MV-4-11 (cell line): Measurements from ENCODE around the gene SSC4D.
"Not testable (repeated sequence)": the region's sequence is repeated elsewhere in the genome, so short reads cannot be mapped to it uniquely, and the experiment has no call there.

ENCODE experiments used
- DNase-seq: peaks from one replicate; lab custom pipeline; 2025; lab: John Stamatoyannopoulos, UW

SSC4D gene

GRCh38 chr7:76421097-76421496, 11.6 kb upstream of the SSC4D start:
- DNase-seq: peak; percentile 9

GRCh38 chr7:76417654-76418310, 8.3 kb upstream of the SSC4D start:
- DNase-seq: not testable (repeated sequence)

GRCh38 chr7:76412249-76412648, 2.8 kb upstream of the SSC4D start:
- DNase-seq: no peak

GRCh38 chr7:76411626-76412025, 2.1 kb upstream of the SSC4D start:
- peak; percentile 45 for DNase-seq

- DNase-seq: no peak
Observed at GRCh38 chr7:76408121-76408560, 1.4 kb downstream of the SSC4D start.

- DNase-seq: no peak
Observed at GRCh38 chr7:76407718-76408117, 1.8 kb downstream of the SSC4D start.

GRCh38 chr7:76405738-76406137, 3.8 kb downstream of the SSC4D start:
- DNase-seq: no peak

GRCh38 chr7:76403780-76404494, 5.6 kb downstream of the SSC4D start:
- DNase-seq: peak; percentile 90

- peak; percentile 69 for DNase-seq
Observed at GRCh38 chr7:76403097-76403496, 6.4 kb downstream of the SSC4D start.

- no peak for DNase-seq
Observed at GRCh38 chr7:76400248-76400647, 9.2 kb downstream of the SSC4D start.

GRCh38 chr7:76397409-76398183, 11.9 kb downstream of the SSC4D start:
- DNase-seq: peak; percentile 42

- DNase-seq: no peak
Observed at GRCh38 chr7:76396864-76397263, 12.6 kb downstream of the SSC4D start.

GRCh38 chr7:76395965-76396726, 13.4 kb downstream of the SSC4D start:
- no peak for DNase-seq

- not testable (repeated sequence) for DNase-seq
Observed at GRCh38 chr7:76395605-76395964, 13.9 kb downstream of the SSC4D start.

GRCh38 chr7:76394957-76395356, 14.5 kb downstream of the SSC4D start:
- no peak for DNase-seq

GRCh38 chr7:76393116-76394031, 16.1 kb downstream of the SSC4D start:
- DNase-seq: peak; percentile 89

- DNase-seq: no peak
Observed at GRCh38 chr7:76392531-76393115, 16.9 kb downstream of the SSC4D start.

- DNase-seq: no peak
Observed at GRCh38 chr7:76390092-76390491, 19.4 kb downstream of the SSC4D start.

GRCh38 chr7:76387789-76388188, 21.7 kb downstream of the SSC4D start:
- not testable (repeated sequence) for DNase-seq

GRCh38 chr7:76386691-76387260, 22.7 kb downstream of the SSC4D start:
- no peak for DNase-seq
